ENCODE measurements around the gene PTPN3.

PTPN3 gene

DNA sequence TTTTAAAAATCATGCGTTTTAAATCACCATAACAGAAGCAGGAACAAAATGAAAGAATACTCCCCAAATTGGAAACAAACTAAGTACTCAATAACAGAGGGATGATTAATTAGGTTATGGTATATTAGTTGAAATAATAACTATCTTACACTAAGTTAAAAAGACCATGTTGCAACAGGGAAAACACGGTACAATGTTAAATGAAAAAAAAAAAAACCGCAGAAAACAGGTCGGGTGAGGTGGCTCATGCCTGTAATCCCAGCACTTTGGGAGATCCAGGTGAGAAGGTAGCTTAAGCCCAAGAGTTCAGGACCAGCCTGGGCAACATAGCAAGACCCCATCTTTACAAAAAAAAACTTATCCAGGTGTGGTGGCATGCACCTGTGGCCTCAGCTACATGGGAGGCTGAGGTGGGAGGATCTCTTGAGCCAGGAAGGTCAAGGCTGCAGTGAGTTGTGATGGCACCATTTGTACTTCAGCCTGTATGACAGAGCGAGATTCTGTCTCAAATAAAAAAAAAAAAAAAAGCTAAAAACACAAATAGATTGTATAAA is 2.4 kb upstream of the PTPN3 start:
- no peak for DNase-seq

DNA sequence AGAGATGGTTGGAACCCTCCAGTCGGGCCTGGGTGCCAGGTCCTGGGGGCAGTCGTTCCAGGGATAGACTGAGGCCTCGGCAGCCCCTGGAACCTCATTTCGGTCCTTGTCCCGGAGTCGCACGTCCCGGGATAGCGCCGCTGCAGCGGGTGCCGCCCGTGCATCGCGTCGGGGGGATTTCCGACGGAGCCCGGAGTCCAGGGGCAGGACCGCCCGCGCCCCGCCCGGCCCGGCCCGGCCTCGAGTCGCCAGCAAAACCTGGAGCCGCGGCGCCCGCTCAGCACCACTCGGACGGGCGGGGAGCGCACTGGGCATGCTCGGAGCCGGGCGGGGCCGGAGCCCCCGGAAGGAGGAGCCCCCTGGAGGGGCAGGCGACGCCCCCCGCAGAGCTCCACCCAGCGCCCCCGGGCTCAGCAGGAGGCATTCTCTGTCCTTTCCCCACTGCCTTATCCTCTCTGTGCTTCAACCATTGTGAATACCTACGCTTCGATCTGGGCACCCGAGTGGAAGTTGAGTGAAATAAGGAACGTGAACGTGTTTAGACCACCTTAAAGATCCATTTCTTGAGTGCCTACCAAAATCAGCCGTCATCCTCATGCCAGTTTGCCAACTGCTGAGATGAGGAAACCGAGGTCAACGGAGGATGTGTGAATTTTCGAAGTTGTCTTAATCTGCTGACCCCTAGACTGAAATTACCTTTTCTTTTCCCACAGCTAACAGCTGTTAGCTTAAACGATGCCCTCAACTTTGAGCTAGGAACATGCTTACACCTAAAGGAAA is 1.7 kb upstream of the PTPN3 start:
- DNase-seq: no peak

GRCh38 chr9:109499093-109499630 is 1.1 kb upstream of the PTPN3 start:
- no peak for DNase-seq

- DNase-seq: no peak
Measured at GRCh38 chr9:109497226-109498153, 617 bp downstream of the PTPN3 start.

- DNase-seq: no peak
Measured at GRCh38 chr9:109496841-109497225, 1.3 kb downstream of the PTPN3 start.

GRCh38 chr9:109496218-109496617 is 1.9 kb downstream of the PTPN3 start:
- DNase-seq: no peak

DNA sequence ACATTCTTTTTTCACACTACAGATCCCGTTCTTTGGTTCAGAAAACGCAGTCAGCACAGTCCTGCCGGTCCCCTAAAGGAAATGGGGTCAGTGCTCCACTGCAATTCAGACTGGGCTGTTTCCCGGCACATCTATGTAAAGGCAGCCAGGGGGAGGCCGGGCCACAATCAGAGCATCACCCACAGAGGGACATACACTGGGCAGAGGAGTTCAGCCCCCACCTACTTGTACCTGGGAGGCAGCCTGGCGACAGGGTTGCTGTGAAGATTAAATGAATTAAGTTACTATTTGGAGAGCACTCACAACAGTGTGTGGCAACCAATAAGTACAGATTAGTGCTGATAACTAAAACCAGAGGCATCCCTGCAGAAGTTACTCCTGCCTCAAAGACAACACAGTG is 4.5 kb downstream of the PTPN3 start:
- no peak for DNase-seq

GRCh38 chr9:109491590-109491989 is 6.5 kb downstream of the PTPN3 start:
- DNase-seq: no peak

DNA sequence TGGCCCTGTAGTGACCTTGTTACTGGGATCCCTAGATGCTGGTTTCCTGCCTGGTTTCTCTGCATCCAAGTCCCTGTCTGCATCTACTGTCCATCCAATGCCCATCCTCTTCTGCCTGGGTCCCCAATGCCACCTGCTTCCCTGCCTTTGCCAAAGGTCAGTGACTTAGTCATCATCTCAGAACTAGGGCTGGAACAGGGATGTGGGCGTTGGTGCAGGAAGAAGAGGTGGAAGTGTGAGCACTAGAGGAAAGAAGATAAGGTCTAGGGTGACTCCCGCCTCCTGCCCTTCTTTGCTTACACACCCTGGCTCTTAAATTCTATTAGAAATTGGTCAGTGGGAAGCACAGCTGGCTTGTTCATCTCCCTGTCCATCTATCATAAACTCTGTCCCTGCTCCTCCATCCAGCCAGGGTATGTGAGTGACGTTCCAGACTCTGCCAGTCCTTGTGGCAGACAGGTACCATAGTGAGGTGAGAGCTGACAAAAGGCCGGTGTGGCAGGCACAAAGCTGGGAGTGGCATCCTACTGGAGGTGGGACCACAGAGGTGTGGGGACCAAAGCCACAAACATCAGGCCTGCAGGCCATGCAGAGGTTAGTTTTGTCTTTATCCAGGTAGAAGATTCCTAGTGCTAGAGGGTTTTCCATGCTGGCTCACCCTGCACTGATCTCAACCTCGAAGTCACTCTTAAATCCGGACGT is 9.2 kb downstream of the PTPN3 start:
- no peak for DNase-seq

DNA sequence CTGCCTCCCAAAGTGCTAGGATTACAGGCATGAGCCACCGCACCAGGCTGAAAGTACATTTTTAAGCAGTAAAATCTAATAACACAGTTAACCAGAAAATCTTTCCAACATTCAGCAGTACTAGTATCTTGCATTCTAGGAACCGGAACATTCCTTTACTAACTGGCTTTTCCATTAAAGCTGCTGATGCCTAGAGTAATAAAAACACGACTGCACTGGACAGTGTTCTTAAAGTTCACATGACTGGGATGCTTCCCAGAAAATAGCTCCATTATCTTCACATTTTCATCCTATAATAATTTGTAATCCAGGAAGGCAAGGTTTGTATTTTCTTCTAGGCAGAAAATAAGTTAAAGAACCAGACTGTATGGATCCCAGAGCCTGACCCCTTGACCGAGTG is 9.8 kb downstream of the PTPN3 start:
- DNase-seq: no peak

GRCh38 chr9:109487247-109487646 is 10.9 kb downstream of the PTPN3 start:
- no peak for DNase-seq

GRCh38 chr9:109483744-109484429 is 14.2 kb downstream of the PTPN3 start:
- DNase-seq: no peak

DNA sequence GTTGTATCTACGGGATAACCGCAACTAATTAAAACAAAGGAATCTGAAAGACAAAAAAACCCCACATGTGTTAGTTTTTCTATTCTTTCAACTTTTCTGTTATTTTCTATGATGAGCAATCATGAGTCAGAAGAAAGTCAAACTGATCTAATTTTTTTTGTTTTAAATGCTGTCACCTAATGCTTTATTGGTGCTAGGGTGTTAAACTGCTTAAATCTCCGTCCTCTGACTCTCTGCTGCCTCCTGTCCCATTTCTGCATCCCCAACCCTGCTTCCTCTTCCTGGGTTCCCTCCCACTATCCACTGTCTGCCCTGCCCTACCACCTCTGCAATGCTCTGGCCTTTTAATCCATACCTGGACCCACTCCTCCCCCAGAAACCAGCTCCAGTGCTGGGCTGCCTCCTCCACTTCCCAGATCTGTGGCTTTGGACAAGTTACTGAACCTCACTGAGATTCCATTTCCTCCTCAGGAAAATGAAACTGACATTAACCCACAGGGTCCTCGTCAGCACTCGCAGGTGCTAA is 15.7 kb downstream of the PTPN3 start:
- DNase-seq: no peak

DNA sequence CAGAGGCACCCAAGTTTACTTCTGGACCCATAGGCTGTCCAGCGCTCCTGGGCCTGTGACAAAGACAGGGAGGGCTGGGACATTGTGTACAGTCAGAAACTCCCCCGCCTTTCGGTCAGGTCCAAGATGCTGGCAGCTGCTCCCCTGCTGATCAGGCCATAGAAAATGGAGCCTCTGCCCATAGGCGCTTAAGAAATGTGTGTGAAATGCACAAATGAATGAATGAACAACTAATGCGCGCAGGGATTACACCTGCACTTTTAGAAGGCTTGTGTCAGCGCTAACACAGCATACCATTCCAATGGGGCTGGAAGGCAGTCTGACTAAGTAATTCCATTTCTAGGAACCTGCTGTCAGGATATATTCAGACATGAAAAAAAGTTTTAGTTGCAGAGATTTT is 16.3 kb downstream of the PTPN3 start:
- no peak for DNase-seq

- no peak for DNase-seq
Measured at GRCh38 chr9:109479822-109480221, 18.3 kb downstream of the PTPN3 start.

GRCh38 chr9:109478665-109479380 is 19.3 kb downstream of the PTPN3 start:
- DNase-seq: no peak

DNA sequence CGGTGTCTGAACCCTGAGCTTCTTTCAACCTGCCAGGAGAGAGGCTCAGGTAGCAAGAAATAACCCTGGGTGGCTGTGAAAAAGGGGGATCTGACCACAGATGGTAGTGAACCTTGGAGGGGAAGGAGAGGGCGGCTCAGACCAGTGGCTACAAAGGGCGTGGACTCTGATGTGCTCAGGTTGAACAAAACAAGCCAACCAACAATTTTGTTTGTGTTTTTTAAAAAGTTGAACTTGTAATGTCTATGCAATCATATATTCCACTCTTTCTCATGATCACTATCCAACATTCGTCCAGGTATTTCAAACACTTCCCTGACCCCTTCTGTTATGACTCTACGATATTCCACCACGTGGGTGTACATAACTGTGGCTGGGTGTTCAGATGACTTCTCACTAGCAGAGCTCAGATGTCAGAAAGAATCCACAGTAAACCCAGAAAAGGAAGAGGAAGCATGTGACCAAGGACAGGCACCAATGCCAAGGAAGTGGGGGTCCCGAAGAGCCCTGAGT is 20.0 kb downstream of the PTPN3 start:
- DNase-seq: no peak

GRCh38 chr9:109477258-109478050 is 20.7 kb downstream of the PTPN3 start:
- no peak for DNase-seq

- no peak for DNase-seq
Measured at GRCh38 chr9:109476642-109477257, 21.4 kb downstream of the PTPN3 start.

All from fibroblast of skin of abdomen (primary cell).